CD4-positive, CD25-positive, alpha-beta regulatory T cell (primary cell): ENCODE results near the gene GJC1. TPM values are rescaled to one million over a fixed set of nuclear protein-coding genes. Genes with fewer than 3 reads are reported as not detected.

Experiments
- ATAC-seq, 2 donors: fragments of 150-1000 bp; cut with Tn5 transposase; one replicate each; pipeline ENCODE4 v1.10.0; 2021; ENCODE audit warnings: low read depth in 2 of 2, moderate number of reproducible peaks in 2 of 2, moderate library complexity in 1 of 2
- DNase-seq, 3 donors: peaks; one replicate each; pipeline versions ENCODE4 v3.0.0 to v3.0.0-alpha.2; 2012 to 2022; ENCODE audit warnings: mixed read lengths in 1 of 3
- H3K27ac ChIP-seq: one replicate; pipeline ENCODE4 v1.7.0; 2013; ENCODE audit warnings: mild to moderate bottlenecking, low read length; ENCODE audit not compliant: insufficient read depth, poor library complexity, severe bottlenecking
- H3K27me3 ChIP-seq: one replicate; pipeline ENCODE4 v1.7.0; 2013; ENCODE audit warnings: low read length; ENCODE audit not compliant: control insufficient read depth, insufficient read depth
- H3K36me3 ChIP-seq: one replicate; pipeline ENCODE4 v1.7.0; 2013; ENCODE audit warnings: mild to moderate bottlenecking, low read length, moderate library complexity; ENCODE audit not compliant: control insufficient read depth, insufficient read depth
- H3K4me1 ChIP-seq: 2 replicates; pipeline ENCODE4 v1.7.0; 2013; ENCODE audit warnings: mild to moderate bottlenecking, low read length; ENCODE audit not compliant: insufficient read depth, control insufficient read depth, poor library complexity, severe bottlenecking
- H3K4me3 ChIP-seq: one replicate; pipeline ENCODE4 v1.7.0; 2013; ENCODE audit warnings: low read depth, mild to moderate bottlenecking, low read length, moderate library complexity
- H3K9me3 ChIP-seq, 2 experiments: 1 replicate in 1 of 2; 2 replicates in 1 of 2; pipeline ENCODE4 v1.7.0; 2013; ENCODE audit warnings: low read length in 2 of 2, mild to moderate bottlenecking in 1 of 2, moderate library complexity in 1 of 2; ENCODE audit not compliant: control insufficient read depth in 2 of 2
- H3K27ac Mint-ChIP-seq, 3 donors: one replicate each; pipeline ENCODE4 v1.8.0; 2020 to 2022; ENCODE audit warnings: mild to moderate bottlenecking in 3 of 3, mixed read lengths in 3 of 3, moderate library complexity in 2 of 3
- H3K27me3 Mint-ChIP-seq: one replicate; pipeline ENCODE4 v1.8.0; 2022; ENCODE audit warnings: mild to moderate bottlenecking, mixed read lengths
- H3K36me3 Mint-ChIP-seq: one replicate; pipeline ENCODE4 v1.8.0; 2020; ENCODE audit warnings: mixed read lengths
- H3K4me1 Mint-ChIP-seq, 4 donors: one replicate each; pipeline ENCODE4 v1.8.0; 2020 to 2022; ENCODE audit warnings: mixed read lengths in 4 of 4, mild to moderate bottlenecking in 1 of 4
- H3K4me3 Mint-ChIP-seq, 4 donors: one replicate each; pipeline ENCODE4 v1.8.0; 2020 to 2022; ENCODE audit warnings: mild to moderate bottlenecking in 4 of 4, mixed read lengths in 4 of 4, moderate library complexity in 3 of 4
- H3K9me3 Mint-ChIP-seq, 7 donors: one replicate each; pipeline ENCODE4 v1.8.0; 2020 to 2022; ENCODE audit warnings: mixed read lengths in 7 of 7, mild to moderate bottlenecking in 3 of 7, moderate library complexity in 2 of 7
- polyA plus RNA-seq, 4 donors: library from polyadenylated mRNA; unstranded; fragments of 300-500 nt; fragmentation: Illumina TruSeq; gene quantifications; one replicate each; pipeline ENCODE4 v1.2.3, GENCODE V29; 2021
- total RNA-seq: library from RNA; stranded (reverse); gene quantifications from one replicate; pipeline ENCODE4 v1.2.3, GENCODE V29; 2022

GJC1 gene
- total and polyA plus RNA-seq, 5 donors from 2014 or later = not detected

DNA sequence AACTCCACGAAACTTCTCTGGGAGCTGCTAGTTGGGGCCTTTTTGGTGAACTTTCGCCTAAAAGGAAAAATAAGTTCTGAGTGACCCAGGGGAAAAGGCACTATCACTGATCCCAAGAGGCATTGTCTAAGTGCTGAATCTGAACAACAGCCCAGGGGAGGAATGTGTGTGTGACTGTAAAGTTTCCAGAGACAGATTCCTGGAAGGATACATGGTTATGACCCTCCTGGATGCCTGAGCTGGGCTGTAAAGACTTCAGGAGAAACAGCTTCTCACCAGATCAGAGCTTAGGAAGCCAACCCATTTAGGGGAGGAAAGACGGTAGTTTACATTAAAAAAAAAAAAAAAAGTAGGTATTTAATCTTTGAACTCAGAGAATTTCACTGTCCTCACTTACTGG is 37.8 kb upstream of the GJC1 start:
- no peak overlapping the region for H3K4me3 Mint-ChIP-seq
- Histone ChIP-seq H3K36me3 (peaks cover 79% of the 10 kb centered on the region), H3K27ac (no peak overlapping the region), H3K4me3 (no peak overlapping the region), H3K27me3 (no peaks in the 10 kb centered on the region), H3K9me3 (no peaks in the 10 kb centered on the region), H3K4me1 (no peaks in the 10 kb centered on the region)
- peak overlapping the region in 1 of 3 donors; percentile 17 for H3K27ac Mint-ChIP-seq
- H3K36me3 Mint-ChIP-seq = peaks cover 43% of the 10 kb centered on the region
- no peak for ATAC-seq
- DNase-seq = no peak
- no peaks in the 10 kb centered on the region for H3K27me3 Mint-ChIP-seq
- peaks cover 0 to 6% (median 0%) of the 10 kb centered on the region in 4 donors for H3K4me1 Mint-ChIP-seq
- H3K9me3 Mint-ChIP-seq = no peaks in the 10 kb centered on the region

DNA sequence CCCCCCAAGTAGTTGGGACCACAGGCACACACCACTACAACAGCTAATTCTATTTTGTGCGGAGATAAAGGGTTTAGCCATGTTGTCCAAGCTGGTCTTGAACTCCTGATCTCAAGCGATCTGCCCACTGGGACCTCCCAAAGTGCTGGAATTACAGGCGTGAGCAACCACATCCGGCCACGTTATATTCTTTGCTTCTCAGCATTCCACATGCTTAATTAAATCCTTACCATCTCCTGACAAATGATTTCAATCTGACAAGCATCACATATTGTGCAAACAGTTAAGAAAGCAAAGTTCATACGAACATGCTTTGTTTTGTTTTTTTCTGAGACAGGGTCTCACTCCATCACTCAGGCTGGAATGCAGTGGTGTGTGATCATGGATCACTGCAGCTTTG is 35.8 kb upstream of the GJC1 start:
- H3K9me3 ChIP-seq = no peaks in the 10 kb centered on the region
- no peak overlapping the region for H3K27ac Mint-ChIP-seq
- H3K4me1 ChIP-seq = no peaks in the 10 kb centered on the region
- peaks cover 76% of the 10 kb centered on the region for H3K36me3 ChIP-seq
- no peak overlapping the region for H3K4me3 Mint-ChIP-seq
- no peaks in the 10 kb centered on the region for H3K27me3 Mint-ChIP-seq
- DNase-seq (no peak), ATAC-seq (no peak)
- no peaks in the 10 kb centered on the region for H3K27me3 ChIP-seq
- no peak overlapping the region for H3K27ac ChIP-seq
- no peaks in the 10 kb centered on the region for H3K9me3 Mint-ChIP-seq
- peaks cover 40% of the 10 kb centered on the region for H3K36me3 Mint-ChIP-seq
- H3K4me1 Mint-ChIP-seq = peaks cover 0 to 6% (median 0%) of the 10 kb centered on the region in 4 donors
- H3K4me3 ChIP-seq = no peak overlapping the region

DNA sequence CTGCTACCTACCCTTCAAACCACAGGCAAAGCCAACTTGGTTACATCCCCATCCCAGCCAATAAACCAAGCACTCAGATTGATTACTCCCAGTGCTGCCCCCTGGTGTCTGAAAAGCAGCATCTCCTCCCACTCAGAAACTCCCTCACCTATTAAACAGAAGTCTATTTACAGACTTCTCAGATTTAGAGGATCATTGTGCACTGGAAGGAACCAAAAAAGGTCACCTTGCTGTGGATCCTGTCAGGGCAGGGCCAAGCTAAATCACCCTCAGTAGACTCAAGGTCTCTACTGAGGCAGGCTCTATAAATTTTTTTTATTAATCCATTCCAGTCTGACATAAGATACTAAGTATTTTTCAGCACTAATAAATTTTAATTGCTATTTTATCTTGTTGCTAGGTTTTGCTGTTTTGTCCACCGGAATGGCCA is 35.2 kb upstream of the GJC1 start:
- H3K9me3 ChIP-seq = no peaks in the 10 kb centered on the region
- peak; percentile 56 to 81 (median 72) for DNase-seq
- peak; percentile 65 to 71 for ATAC-seq
- Mint-ChIP-seq H3K27me3 (no peaks in the 10 kb centered on the region), H3K27ac (no peak overlapping the region), H3K9me3 (no peaks in the 10 kb centered on the region), H3K36me3 (peaks cover 41% of the 10 kb centered on the region), H3K4me3 (no peak overlapping the region), H3K4me1 (peaks cover 0 to 6% (median 0%) of the 10 kb centered on the region in 4 donors)
- no peak overlapping the region for H3K27ac ChIP-seq
- H3K27me3 ChIP-seq = no peaks in the 10 kb centered on the region
- no peaks in the 10 kb centered on the region for H3K4me1 ChIP-seq
- no peak overlapping the region for H3K4me3 ChIP-seq
- H3K36me3 ChIP-seq = peaks cover 80% of the 10 kb centered on the region

- ATAC-seq (no peak), DNase-seq (no peak)
- peaks cover 0 to 6% (median under 1%) of the 10 kb centered on the region in 4 donors for H3K4me1 Mint-ChIP-seq
- Histone ChIP-seq H3K4me3 (no peak overlapping the region), H3K36me3 (peaks cover 80% of the 10 kb centered on the region), H3K4me1 (no peaks in the 10 kb centered on the region), H3K9me3 (no peaks in the 10 kb centered on the region), H3K27ac (no peak overlapping the region), H3K27me3 (no peaks in the 10 kb centered on the region)
- H3K4me3 Mint-ChIP-seq = no peak overlapping the region
- H3K27me3 Mint-ChIP-seq = no peaks in the 10 kb centered on the region
- H3K9me3 Mint-ChIP-seq = no peaks in the 10 kb centered on the region
- H3K27ac Mint-ChIP-seq = no peak overlapping the region
- H3K36me3 Mint-ChIP-seq = peaks cover 41% of the 10 kb centered on the region
These were observed 34.7 kb upstream of the GJC1 start for GRCh38 chr17:44864831-44865230.

DNA sequence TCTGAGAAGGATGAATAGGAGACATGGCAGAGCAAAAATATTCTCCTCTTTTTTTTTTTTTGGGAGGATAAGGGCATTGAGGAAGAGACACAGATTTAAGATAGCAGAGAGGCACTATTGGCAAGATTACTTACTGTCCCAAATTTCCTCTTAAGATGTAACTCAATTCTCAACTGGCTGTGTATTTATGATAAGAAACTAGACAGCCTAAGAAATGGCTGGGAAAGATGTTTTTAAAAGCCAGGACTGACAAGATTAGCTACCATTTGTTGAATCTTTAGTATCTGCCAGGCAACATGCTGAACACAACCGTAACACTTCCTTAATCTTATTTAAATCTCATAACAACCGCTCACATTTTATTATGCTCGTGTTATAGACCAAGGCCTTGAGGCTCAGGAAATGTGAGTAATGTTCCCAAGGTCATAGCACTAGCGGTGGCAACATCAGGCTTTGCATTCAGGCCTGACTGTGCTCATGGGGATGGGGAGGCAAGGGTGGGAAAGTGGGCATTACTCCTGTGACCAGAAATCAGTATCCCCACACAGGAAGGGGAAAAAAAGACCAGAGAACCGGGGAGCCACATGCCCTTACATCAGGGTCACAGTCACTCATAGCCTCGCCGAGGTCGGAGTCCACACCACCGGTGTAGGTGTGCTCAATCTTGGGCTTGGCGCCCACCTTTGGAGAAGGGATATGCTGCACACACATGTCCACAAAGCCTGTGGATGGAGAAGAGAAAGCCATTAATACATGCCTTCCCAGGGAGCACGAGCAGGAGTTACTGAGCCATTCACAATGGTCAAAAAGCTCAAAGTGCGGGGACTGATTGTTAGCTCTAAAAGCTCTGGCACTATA is 33.2 kb upstream of the GJC1 start:
- H3K27me3 Mint-ChIP-seq = no peaks in the 10 kb centered on the region
- peaks cover 42% of the 10 kb centered on the region for H3K36me3 Mint-ChIP-seq
- no peak overlapping the region for H3K27ac ChIP-seq
- no peak for DNase-seq
- peaks cover 0 to 6% (median 2%) of the 10 kb centered on the region in 4 donors for H3K4me1 Mint-ChIP-seq
- H3K4me3 Mint-ChIP-seq = no peak overlapping the region
- H3K4me3 ChIP-seq = no peak overlapping the region
- H3K36me3 ChIP-seq = peaks cover 80% of the 10 kb centered on the region
- no peaks in the 10 kb centered on the region for H3K27me3 ChIP-seq
- no peaks in the 10 kb centered on the region for H3K4me1 ChIP-seq
- no peaks in the 10 kb centered on the region for H3K9me3 ChIP-seq
- no peak for ATAC-seq
- no peaks in the 10 kb centered on the region for H3K9me3 Mint-ChIP-seq
- H3K27ac Mint-ChIP-seq = no peak overlapping the region

DNA sequence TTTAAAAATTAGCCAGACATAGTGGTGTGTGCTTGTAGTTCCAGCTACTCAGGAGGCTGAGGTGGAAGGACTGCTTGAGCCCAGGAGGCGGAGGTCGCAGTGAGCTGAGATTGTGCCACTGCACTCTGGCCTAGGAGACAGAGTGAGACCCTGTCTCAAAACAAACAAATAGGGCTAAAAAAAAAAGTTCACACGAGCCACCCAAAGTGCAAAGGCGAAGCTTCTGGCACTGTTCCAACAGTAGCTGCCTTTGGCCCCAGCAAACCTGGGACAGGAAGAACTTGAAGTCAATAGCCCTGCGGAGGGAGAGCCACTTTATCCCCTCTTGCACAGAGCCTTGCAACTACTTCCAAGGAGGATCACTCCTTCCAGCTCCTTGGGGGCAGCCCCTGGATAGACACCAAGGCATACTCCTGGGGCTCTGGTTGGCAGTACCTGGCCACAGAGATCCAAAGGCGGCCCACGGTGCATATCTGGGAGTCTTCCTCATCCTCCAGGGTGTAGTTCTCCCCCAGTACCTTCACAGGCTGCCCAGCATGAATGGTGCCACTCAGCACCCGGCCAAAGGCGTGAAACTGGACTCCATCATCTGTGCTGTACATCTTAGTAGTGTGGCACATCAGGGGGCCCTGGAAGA is 32.3 kb upstream of the GJC1 start:
- H3K36me3 Mint-ChIP-seq = peaks cover 35% of the 10 kb centered on the region
- Histone ChIP-seq H3K27me3 (no peaks in the 10 kb centered on the region), H3K9me3 (no peaks in the 10 kb centered on the region), H3K27ac (no peak overlapping the region), H3K4me1 (no peaks in the 10 kb centered on the region), H3K36me3 (peaks cover 79% of the 10 kb centered on the region), H3K4me3 (no peak overlapping the region)
- no peaks in the 10 kb centered on the region for H3K9me3 Mint-ChIP-seq
- peaks cover 0 to 6% (median 2%) of the 10 kb centered on the region in 4 donors for H3K4me1 Mint-ChIP-seq
- ATAC-seq (no peak), DNase-seq (no peak)
- H3K27ac Mint-ChIP-seq = no peak overlapping the region
- peak overlapping the region in 1 of 4 donors; percentile 75 for H3K4me3 Mint-ChIP-seq
- no peaks in the 10 kb centered on the region for H3K27me3 Mint-ChIP-seq

GRCh38 chr17:44859701-44860100 is 29.6 kb upstream of the GJC1 start:
- peaks cover 0 to 2% (median under 1%) of the 10 kb centered on the region in 4 donors for H3K4me1 Mint-ChIP-seq
- no peak overlapping the region for H3K4me3 Mint-ChIP-seq
- H3K36me3 Mint-ChIP-seq = peaks cover 44% of the 10 kb centered on the region
- no peak for ATAC-seq
- H3K27ac Mint-ChIP-seq = no peak overlapping the region
- Histone ChIP-seq H3K4me3 (no peak overlapping the region), H3K4me1 (no peaks in the 10 kb centered on the region), H3K9me3 (no peaks in the 10 kb centered on the region), H3K27me3 (no peaks in the 10 kb centered on the region), H3K36me3 (peaks cover 92% of the 10 kb centered on the region), H3K27ac (no peak overlapping the region)
- H3K9me3 Mint-ChIP-seq = no peaks in the 10 kb centered on the region
- no peaks in the 10 kb centered on the region for H3K27me3 Mint-ChIP-seq
- DNase-seq = no peak
